Fibroblast of the aortic adventitia (primary cell): ENCODE results near the gene EPN1. TPM values are rescaled to one million over a fixed set of nuclear protein-coding genes. Genes with fewer than 3 reads are reported as not detected.

Experiments used
- DNase-seq: peaks from one replicate; pipeline ENCODE4 v3.0.0-alpha.2; 2010; ENCODE audit warnings: low read depth
- H3K4me3 ChIP-seq: 2 replicates; pipeline ENCODE4 v1.5.1; 2011; ENCODE audit warnings: low read depth, mild to moderate bottlenecking, control low read depth, low read length, moderate library complexity
- CTCF ChIP-seq: IDR thresholded peaks from 2 replicates; pipeline ENCODE4 v1.5.1; 2011; ENCODE audit warnings: mild to moderate bottlenecking, low read length, control low read depth, inconsistent platforms; ENCODE audit not compliant: insufficient read depth
- total RNA-seq: library from RNA; depleted of rRNA; stranded (reverse); fragments of >200 nt; gene quantifications from 2 replicates; pipeline ENCODE4 v1.2.3, GENCODE V29; 2012; ENCODE audit warnings: low replicate concordance

EPN1 gene
- total RNA-seq, 1 donor: 60.6 TPM

DNA sequence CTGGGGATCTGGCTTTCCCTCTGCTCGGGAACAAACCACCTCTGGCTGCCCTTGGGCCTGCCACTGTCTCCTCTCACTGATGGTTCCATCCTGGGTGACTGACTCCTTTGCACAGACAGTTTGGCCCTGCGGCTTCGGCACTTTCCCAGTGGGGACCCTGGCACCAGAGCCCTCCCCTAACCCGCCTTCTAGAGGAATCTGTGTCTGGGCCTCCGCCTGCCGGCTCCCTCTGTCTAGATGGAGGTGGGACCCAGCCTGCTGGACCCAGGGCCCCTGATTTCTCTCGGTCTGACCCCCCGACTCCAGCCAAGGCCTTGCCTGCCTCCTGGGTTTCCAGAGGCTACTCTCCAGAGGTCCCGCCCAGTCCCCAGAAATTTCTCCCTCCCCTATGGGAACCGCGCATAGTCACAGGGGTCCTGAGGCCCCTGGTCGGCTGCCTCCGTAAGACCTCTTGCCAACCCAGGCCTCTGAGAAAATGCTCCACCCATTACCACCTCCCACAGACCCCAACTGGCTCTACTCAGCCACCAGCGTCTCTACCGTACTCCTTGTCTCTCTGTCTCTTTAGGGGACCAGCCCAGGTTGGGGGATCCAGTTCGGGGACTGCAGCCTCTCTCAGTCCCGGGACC, 24.3 kb upstream of the EPN1 start:
- no peak for TF ChIP-seq CTCF
- no peak for DNase-seq
- H3K4me3 ChIP-seq: no peak overlapping the region

GRCh38 chr19:55651236-55651635, 23.8 kb upstream of the EPN1 start:
- H3K4me3 ChIP-seq: no peak overlapping the region
- no peak for DNase-seq
- no peak for TF ChIP-seq CTCF

DNA sequence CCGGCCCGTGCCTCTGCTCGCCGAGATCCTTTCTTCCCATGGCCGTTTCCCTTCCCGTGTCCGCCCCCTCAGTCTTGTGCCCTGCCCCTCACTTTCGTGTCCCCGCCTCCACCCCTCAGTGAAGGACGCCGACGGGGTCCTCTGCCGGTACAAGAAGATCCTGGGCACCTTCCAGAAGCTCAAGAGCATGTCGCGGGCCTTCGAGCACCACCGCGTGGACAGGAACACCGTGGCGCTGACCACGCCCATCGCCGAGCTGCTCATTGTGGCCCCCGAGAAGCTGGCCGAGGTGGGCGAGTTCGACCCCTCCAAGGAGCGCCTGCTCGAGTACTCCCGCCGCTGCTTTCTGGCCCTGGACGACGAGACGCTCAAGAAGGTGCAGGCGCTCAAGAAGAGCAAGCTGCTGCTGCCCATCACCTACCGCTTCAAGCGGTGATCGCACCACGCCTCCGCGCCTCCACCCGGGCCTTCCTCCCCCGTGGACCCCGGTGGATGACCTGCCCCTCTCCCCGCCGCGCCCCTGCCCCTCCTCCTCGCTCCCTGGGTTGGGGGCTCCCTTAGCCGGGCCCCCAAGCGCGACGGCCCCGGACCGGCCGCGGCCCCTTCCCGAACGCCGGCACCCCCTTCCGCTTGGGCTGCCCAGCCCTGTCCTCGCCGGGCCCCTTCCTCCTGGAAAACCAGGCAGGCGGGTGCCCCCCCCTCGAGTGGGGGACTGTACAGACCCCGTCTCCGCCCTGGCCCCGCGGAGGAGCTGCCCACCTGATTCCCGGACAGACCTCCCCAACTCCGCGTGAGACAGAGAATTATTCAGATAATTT, 22.5 kb upstream of the EPN1 start:
- no peak for DNase-seq
- no peak overlapping the region for H3K4me3 ChIP-seq
- TF ChIP-seq CTCF: no peak

DNA sequence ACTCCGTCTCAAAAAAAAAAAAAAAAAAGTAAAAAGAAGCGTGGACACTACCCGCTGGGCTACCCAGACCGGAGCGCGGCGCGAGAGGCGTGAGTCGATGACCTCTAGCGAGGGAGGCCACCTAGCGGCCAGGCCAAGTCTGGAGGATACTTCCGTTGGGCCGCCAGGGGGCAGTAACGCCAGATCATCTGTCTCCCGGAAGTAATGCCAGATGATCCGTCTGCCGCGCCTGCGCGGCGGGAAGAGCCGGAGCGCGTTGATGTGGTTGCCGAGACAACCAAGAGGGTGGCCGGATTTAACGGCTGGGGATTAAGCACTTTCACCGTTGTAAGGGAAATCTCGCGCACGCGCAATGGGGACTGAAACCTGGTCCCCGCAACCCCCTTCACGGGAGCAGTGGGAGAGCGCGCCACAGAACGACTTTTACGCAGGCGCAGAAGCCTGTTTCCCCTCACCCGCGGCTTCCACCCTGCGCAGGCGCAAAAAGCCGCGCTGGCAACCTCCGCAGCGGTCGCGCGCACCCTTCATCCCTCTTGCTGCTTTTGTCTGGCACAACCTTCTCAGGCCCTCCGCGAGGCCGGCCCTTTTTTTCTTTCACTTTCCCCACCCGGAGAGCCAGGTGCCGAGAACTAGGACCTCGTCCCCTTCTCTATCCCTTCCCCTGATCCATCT, 21.2 kb upstream of the EPN1 start:
- H3K4me3 ChIP-seq: peak overlapping the region; percentile 92
- DNase-seq: peak; percentile 99
- peak; percentile 100 for TF ChIP-seq CTCF

GRCh38 chr19:55654323-55654867, 20.6 kb upstream of the EPN1 start:
- H3K4me3 ChIP-seq: peak overlapping the region; percentile 92
- DNase-seq: peak; percentile 100
- TF ChIP-seq CTCF: no peak

DNA sequence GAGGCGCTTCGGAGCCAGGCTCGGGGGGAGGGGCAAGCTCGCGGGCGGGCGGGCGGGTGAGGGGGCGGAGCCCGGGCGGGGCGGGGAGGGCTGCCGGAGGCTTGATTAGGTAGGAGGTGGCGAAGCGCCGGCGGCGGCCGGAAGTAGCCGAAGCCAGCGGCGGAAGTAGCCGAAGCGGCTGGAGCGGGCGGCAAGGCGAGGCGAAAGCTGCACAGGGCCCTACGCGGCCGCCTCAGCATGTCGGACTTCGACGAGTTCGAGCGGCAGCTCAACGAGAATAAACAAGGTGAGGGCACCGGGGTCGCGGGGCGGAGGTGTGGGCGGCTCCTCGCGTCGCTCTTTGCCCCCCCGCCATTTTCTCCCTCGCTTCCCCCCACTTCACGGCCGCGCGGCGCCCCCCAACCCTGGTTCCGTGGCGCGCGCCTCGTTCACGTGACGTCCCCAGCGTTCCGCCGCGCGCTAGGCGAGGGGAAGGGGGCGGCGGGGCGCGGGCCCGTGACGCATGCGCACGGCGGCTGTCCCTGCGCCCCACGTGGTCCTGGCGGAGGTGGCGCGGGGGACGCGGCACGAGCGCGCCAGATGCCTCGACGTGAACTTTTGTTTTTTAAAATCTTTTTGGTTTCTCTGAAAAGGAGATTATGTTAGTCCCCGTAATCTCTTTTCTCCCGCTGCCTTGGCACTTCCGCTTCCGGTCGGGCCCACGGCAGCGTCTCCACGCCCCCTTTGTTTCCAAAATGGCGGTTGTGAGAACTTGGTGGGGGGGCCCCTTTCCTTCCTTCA, 20.0 kb upstream of the EPN1 start, which contains the start of gene U2AF2:
Gene U2AF2, plus strand, starts transcription at position 168 of the 780 bp plus-strand sequence. Its CDS starts 70 bp downstream, at position 238.
- peak within 1 kb of the TSS; percentile 92 for H3K4me3 ChIP-seq
- no peak for TF ChIP-seq CTCF
- peak; percentile 61 for DNase-seq
